T1000 (cell line): ENCODE data around the gene SPARC.
A peak's percentile ranks its signal among the peaks of the same experiment; 100 is the strongest.
"Not testable (repeated sequence)": the region's sequence is repeated elsewhere in the genome, so short reads cannot be mapped to it uniquely, and the experiment has no call there.

Experiments
- DNase-seq: peaks from one replicate; lab custom pipeline; 2025; ENCODE audit warnings: mixed read lengths; lab: John Stamatoyannopoulos, UW

Gene SPARC

GRCh38 chr5:151700820-151701219, 14.1 kb upstream of the SPARC start:
- DNase-seq, result no peak

GRCh38 chr5:151700296-151700695, 13.6 kb upstream of the SPARC start:
- no peak for DNase-seq

GRCh38 chr5:151699071-151699901, 12.6 kb upstream of the SPARC start:
- DNase-seq, result peak; percentile 74

- DNase-seq, result not testable (repeated sequence)
Observed at GRCh38 chr5:151698081-151698480, 11.4 kb upstream of the SPARC start.

GRCh38 chr5:151697452-151697851, 10.7 kb upstream of the SPARC start:
- no peak for DNase-seq

- peak; percentile 42 for DNase-seq
Observed at GRCh38 chr5:151696470-151697061, 9.9 kb upstream of the SPARC start.

- no peak for DNase-seq
Observed at GRCh38 chr5:151695464-151695863, 8.7 kb upstream of the SPARC start.

- no peak for DNase-seq
Observed at GRCh38 chr5:151694035-151694485, 7.3 kb upstream of the SPARC start.

- no peak for DNase-seq
Observed at GRCh38 chr5:151692312-151692711, 5.6 kb upstream of the SPARC start.

GRCh38 chr5:151691706-151692105, 5.0 kb upstream of the SPARC start:
- no peak for DNase-seq

- not testable (repeated sequence) for DNase-seq
Observed at GRCh38 chr5:151689591-151689990, 2.9 kb upstream of the SPARC start.

GRCh38 chr5:151688436-151688835, 1.7 kb upstream of the SPARC start:
- no peak for DNase-seq

GRCh38 chr5:151685749-151686673, 704 bp downstream of the SPARC start:
- no peak for DNase-seq

GRCh38 chr5:151684690-151685361, 1.9 kb downstream of the SPARC start:
- peak; percentile 82 for DNase-seq

GRCh38 chr5:151683986-151684588, 2.6 kb downstream of the SPARC start:
- no peak for DNase-seq

- DNase-seq, result no peak
Observed at GRCh38 chr5:151683444-151683843, 3.3 kb downstream of the SPARC start.

GRCh38 chr5:151682751-151683331, 3.9 kb downstream of the SPARC start:
- DNase-seq, result no peak

- no peak for DNase-seq
Observed at GRCh38 chr5:151682240-151682639, 4.5 kb downstream of the SPARC start.

GRCh38 chr5:151680944-151681427, 5.7 kb downstream of the SPARC start:
- no peak for DNase-seq

- DNase-seq, result not testable (repeated sequence)
Observed at GRCh38 chr5:151680156-151680505, 6.6 kb downstream of the SPARC start.
